A549 treated with Mapracorat at 1 μM for 4 hours (cell line): ENCODE measurements around the gene CDY1. TPM values are rescaled to one million over a fixed set of nuclear protein-coding genes. Genes with fewer than 3 reads are reported as not detected.

Source experiments
- total RNA-seq: library from RNA; stranded (reverse); fragments of 200-300 nt; extraction: Qiagen RNA extraction; gene quantifications from 5 replicates; pipeline ENCODE4 v1.2.3, GENCODE V29; 2022

Gene CDY1, protein sequence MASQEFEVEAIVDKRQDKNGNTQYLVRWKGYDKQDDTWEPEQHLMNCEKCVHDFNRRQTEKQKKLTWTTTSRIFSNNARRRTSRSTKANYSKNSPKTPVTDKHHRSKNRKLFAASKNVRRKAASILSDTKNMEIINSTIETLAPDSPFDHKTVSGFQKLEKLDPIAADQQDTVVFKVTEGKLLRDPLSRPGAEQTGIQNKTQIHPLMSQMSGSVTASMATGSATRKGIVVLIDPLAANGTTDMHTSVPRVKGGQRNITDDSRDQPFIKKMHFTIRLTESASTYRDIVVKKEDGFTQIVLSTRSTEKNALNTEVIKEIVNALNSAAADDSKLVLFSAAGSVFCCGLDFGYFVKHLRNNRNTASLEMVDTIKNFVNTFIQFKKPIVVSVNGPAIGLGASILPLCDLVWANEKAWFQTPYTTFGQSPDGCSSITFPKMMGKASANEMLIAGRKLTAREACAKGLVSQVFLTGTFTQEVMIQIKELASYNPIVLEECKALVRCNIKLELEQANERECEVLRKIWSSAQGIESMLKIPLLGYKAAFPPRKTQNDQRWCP
- total RNA-seq, result not detected in 5 replicates

GRCh38 chrY:25621817-25622216 is at the start of gene CDY1:
Gene CDY1, plus strand, starts transcription at chrY:25622117. Its CDS starts 326 bp downstream, at chrY:25622443.

